HG03280 (cell line): ENCODE data around the gene PTPRN2.

Experiments used
- ATAC-seq: cut with Tn5 transposase; IDR thresholded peaks from one replicate; pipeline ENCODE4 v1.9.1; 2021; ENCODE audit warnings: mild to moderate bottlenecking, moderate library complexity; ENCODE audit not compliant: unreplicated experiment

Gene PTPRN2

DNA sequence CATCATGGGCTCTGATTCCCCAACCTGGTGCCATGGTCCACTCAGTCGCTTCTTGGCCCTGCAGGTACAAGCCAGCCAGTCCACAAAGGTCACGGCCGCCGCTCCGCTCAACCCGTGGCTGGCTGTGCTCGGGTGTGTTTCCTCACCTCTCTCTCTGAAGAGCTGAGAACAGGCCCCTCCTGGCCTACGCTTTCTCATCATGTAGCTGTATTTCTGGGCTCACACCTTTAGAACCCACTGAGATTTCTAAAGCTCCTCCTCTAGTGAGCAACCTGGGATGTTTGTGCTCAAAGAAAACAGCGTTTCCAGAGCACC is 30.2 kb downstream of the PTPRN2 start:
- ATAC-seq, result no peak

DNA sequence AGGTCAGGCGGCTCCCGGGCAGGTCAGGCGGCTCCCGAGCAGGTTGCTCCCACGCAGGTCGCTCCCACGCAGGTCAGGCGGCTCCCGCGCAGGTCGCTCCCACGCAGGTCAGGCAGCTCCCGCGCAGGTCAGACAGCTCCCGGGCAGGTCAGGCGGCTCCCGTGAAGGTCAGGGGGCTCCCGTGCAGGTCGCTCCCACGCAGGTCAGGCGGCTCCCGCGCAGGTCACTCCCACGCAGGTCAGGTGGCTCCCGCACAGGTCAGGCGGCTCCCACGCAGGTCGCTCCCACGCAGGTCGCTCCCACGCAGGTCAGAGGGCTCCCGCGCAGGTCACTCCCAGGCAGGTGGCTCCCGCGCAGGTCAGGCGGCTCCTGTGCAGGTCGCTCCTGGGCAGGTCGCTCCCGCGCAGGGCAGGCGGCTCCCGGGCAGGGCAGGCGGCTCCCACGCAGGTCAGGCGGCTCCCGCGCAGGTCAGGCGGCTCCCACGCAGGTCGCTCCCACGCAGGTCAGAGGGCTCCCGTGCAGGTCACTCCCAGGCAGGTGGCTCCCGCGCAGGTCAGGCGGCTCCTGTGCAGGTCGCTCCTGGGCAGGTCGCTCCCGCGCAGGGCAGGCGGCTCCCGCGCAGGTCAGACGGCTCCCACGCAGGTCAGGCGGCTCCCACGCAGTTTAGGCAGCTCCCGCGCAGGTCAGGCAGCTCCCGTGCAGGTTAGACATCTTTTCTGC is 30.7 kb downstream of the PTPRN2 start:
- ATAC-seq, result no peak

DNA sequence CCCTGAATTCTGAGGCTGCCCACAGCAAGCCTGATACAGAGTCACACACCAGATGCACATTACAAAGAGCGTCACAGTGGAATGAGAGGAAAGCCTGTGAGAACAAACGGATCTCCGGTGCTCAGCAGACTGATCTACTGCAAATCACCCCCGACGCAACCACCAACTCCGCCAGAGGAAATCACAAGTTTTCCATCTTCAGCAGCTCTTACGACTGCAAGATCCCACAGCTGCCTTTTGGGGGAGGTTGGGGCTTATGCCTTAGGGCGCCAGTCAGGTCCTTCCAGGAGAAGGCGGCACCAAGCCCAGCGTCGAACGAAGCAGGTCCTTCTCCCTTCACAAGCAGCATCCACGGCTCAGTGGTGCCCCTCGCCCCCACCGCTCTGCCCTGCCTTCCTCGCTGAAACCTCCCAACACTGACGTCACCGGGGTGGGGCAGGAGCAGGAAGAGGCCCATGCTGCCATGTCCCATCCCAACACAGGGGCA is 32.5 kb downstream of the PTPRN2 start:
- no peak for ATAC-seq

DNA sequence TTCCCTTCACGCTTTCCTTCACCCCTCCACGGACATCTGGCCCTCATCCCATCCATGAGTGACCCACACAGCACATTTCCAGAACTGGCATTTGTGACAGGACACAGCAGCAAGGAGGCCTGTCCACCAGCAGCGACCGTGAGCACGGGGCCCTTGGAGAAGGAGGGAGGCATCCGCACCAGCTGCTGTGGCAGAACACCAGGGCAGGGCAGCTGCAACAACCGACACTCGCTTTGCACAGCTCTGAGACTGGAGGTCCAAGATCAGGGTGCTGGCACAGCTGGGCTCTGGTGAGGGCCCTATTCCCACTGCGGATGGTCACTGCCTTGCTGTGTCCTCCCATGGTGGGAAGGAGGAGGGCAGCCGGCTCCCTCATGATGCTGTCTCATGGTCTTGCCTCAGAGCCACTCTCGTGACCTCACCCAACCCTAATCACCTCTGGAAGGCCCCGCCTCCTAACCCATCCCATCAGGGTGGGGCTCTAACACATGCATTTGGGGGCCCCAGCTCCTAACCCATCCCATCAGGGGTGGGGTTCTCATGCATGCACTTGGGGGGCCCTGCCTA is 36.7 kb downstream of the PTPRN2 start:
- ATAC-seq, result no peak

GRCh38 chr7:158550394-158550700 is 37.3 kb downstream of the PTPRN2 start:
- no peak for ATAC-seq

DNA sequence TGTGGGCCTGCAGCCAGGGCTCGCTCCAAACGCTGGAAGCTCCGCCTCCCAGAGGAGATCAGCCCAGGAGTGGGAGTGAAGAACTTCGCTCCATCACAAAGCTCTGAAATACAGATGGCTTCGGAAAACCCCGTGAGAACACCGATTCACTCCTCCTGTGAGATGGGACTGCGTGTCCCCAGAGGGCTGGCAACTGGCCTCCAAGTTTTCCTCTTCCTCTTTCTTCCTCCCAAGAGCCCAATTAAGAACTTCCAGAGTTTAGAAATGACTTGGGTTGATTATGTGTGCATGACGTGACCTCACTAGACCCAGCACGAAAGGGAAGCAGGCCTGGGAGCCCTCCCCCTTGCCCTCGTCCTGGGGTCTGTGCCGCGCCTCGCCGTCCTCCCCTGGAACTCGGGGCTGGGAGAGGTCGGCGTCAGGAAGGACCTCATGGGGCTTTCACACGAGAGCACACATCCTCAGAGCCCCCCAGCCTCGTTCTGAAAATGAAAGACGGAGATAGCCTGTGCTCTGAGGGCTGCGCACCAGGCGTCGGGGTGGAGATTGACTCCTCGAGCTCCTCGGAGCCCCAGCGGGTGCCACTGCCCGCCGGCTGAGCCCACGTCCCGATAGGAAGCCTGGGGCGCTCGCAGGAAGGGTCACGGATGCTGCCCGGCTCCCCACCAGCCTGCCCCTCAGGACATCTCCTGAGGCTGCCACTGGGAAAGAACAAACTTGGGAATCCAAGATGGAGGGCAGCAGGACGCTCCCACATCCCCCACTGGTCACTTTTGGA is 37.8 kb downstream of the PTPRN2 start:
- ATAC-seq, result no peak

DNA sequence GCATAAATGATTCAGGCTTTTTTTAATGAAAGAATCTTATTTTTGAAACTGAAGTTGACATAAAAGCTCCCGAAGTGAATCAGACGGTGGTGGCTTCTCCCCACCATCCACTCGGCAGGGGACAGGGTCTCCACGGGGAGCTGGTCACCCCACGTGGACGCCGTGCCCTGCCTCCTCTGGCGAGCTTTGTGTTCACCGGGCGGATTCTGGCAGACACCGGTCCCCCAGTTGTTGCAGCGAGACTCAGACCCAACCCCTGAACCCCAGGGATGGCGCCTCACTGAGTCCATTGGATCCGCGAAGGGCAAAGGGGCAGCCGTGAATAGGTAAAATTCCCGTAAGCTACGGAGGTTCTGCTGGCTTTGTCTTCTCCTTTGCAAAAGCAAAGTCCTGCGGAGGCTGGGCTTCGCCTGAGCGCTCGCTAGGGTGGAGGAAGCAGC is 38.4 kb downstream of the PTPRN2 start:
- no peak for ATAC-seq

- ATAC-seq, result no peak
Observed at GRCh38 chr7:158548726-158549125, 38.9 kb downstream of the PTPRN2 start.

GRCh38 chr7:158547817-158548216 is 39.8 kb downstream of the PTPRN2 start:
- no peak for ATAC-seq

GRCh38 chr7:158546626-158547025 is 41.0 kb downstream of the PTPRN2 start:
- no peak for ATAC-seq

GRCh38 chr7:158546214-158546613 is 41.4 kb downstream of the PTPRN2 start:
- ATAC-seq, result no peak

DNA sequence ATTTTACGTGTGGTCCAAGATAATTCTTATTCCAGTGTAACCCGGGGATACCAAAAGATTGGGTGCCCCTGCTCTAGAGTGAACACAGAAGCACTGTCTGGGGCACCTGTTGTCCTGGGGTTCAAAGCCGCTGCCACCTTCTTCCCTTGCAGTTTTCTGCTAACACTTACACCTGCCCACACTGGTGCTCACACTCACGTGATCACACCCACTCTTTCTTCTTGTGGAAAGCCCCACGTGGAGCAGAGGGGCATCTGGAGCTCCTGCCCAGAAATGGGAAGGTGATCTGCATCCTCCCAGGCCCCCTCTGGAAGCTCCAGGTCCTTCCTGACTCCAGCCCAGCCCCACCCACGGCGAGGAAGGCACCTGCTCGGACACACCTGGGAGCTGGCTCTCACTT is 42.9 kb downstream of the PTPRN2 start:
- ATAC-seq, result no peak

- no peak for ATAC-seq
Observed at GRCh38 chr7:158543840-158544239, 43.8 kb downstream of the PTPRN2 start.

DNA sequence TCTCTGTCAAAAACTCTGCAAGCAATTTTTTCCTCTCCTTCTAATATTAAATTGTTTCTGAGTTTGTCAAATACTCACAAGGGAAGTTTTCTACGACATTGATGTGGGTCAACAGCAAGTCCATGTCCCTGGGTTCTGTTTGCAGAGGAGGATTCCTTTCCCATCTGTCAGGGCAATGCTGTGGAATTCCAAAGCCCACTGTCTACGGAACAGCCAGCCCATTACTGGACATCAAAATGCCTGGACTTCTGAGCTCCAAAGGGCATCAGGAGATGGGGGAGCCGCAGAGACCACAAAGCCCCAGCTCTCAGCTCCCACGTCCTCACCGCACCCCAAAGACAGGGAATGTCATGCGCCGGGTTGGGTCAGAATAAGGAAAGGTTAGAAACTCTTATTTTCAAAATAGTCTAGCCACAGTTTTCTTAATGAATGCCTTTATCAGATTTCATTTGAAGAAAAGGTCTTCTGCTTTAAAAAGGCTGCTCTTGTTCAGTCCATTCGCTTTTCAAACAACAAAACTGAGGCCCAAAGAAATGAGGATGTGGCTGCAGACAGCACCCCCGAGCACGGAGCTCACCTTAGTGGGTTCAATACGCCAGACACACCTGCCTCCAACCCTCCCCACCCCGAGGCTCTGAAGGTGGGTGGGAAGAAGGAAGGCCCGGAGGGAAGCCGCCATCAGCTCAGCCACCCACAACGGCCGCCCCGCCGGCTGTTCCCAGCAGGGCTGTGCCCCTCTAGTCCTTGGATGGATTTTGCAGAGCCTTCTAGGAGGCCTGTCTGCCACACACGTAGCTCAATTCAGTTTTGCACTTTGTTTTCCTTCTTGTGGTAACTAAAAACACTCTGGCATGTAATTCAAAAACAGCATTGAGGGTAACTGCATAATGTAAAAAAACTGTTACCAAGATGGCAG is 44.7 kb downstream of the PTPRN2 start:
- ATAC-seq, result no peak

- no peak for ATAC-seq
Observed at GRCh38 chr7:158541346-158542010, 46.1 kb downstream of the PTPRN2 start.

GRCh38 chr7:158539711-158540146 is 47.9 kb downstream of the PTPRN2 start:
- no peak for ATAC-seq

- ATAC-seq, result no peak
Observed at GRCh38 chr7:158538156-158538946, 49.3 kb downstream of the PTPRN2 start.

DNA sequence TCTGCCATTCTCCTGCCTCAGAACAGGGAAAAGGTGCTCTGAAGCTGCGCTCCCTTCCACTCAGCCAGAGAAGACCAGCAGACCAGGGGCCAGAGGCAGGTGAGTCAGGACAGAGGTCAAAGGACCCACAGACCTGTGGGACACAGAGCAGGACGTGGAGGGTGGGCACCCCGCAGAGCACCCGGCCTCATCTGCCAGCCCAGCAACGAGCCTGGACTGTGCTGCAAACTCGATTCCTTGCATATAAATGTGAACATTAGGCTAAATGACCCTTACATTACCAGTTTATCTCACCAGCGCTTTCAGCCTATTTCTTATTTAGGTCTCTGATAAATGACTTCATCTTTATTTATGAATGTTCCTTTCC is 50.1 kb downstream of the PTPRN2 start:
- no peak for ATAC-seq

DNA sequence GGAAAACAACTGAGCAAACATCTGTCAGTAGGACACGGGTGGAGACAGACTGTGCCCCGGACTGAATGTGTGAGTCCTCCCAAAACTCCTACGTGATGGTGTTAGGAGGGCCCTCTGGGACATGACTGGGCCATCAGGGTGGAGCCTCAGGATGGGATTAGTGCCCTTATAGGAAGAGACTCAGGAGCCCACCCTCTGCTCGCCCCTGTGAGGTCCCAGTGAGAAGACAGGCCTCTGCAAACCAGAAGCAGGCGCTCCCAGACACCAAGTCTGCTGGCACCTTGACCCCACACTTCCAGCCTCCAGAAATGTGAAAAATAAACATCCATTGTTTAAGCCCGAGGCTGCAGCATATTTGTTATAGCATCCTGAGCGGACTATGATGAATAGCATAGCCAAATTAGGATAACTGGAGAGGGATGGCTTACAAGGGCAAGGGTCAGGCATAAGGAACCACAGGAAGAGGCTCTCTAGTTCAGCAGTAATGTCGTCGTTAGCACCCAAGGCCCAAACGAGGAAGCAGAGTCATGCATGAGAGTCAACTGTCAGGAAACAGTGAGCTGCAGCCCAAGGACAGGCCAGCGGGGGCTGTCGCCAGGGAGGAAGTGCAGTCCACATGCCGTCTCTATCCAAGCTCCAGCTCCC is 50.6 kb downstream of the PTPRN2 start:
- ATAC-seq, result no peak
